IMR-90 (cell line): ENCODE results near the gene ZNF410. TPM values are rescaled to one million over a fixed set of nuclear protein-coding genes. Genes with fewer than 3 reads are reported as not detected.
A peak's percentile ranks its signal among the peaks of the same experiment; 100 is the strongest.

ENCODE experiments used
- ATAC-seq: fragments of 200-7000 bp; cut with Tn5 transposase; 2 replicates; pipeline ENCODE4 v1.9.1; 2020; ENCODE audit warnings: low read depth, mild to moderate bottlenecking, moderate library complexity
- BruUV-seq: library from RNA; stranded (reverse); fragments of 400-500 nt; replicated peaks from 2 replicates; lab custom pipeline; 2021; lab: Mats Ljungman, UMichigan
- CTCF ChIA-PET: fragments of 300-600 bp; formaldehyde crosslinking; extraction: SDS; loops from one replicate; lab custom pipeline; 2021; ENCODE audit warnings: antibody characterized with exemption; lab: Yijun Ruan, JAX
- POLR2A ChIA-PET: fragments of 300-600 bp; sonication (Branson Sonifier 250); formaldehyde crosslinking; loops from one replicate; lab custom pipeline; 2022; ENCODE audit warnings: antibody characterized with exemption; ENCODE audit not compliant: unreplicated experiment; lab: Charles Lee
- DNase-seq: peaks from one replicate; pipeline ENCODE4 v3.0.0; 2013
- H2AFZ ChIP-seq: replicated peaks from 2 replicates; pipeline ENCODE3; 2013; ENCODE audit warnings: low read length, mild to moderate bottlenecking; ENCODE audit not compliant: poor library complexity
- H2AK5ac ChIP-seq: 2 replicates; pipeline ENCODE4 v1.6.1; 2013; ENCODE audit warnings: low read depth, low read length, inconsistent platforms
- H2AK9ac ChIP-seq: replicated peaks from 2 replicates; pipeline ENCODE3; 2013; ENCODE audit warnings: mild to moderate bottlenecking, low read depth, low read length, moderate library complexity; ENCODE audit not compliant: poor library complexity
- H2BK120ac ChIP-seq: 2 replicates; pipeline ENCODE4 v1.6.1; 2013; ENCODE audit warnings: low read depth, low read length, inconsistent platforms
- H2BK15ac ChIP-seq: 3 replicates; pipeline ENCODE4 v1.6.1; 2013; ENCODE audit warnings: low read depth, low read length, inconsistent platforms
- H2BK20ac ChIP-seq: 2 replicates; pipeline ENCODE4 v1.6.1; 2013; ENCODE audit warnings: low read depth, mild to moderate bottlenecking, inconsistent platforms, low read length, moderate library complexity
- H2BK5ac ChIP-seq: 2 replicates; pipeline ENCODE4 v1.6.1; 2013; ENCODE audit warnings: mild to moderate bottlenecking, low read depth, low read length, inconsistent platforms; ENCODE audit not compliant: poor library complexity, severe bottlenecking
- H3K14ac ChIP-seq: replicated peaks from 2 replicates; pipeline ENCODE4 v1.6.1; 2013; ENCODE audit warnings: low read depth, low read length, inconsistent platforms
- H3K18ac ChIP-seq: 2 replicates; pipeline ENCODE4 v1.6.1; 2013; ENCODE audit warnings: low read depth, low read length, control low read depth
- H3K23ac ChIP-seq: 2 replicates; pipeline ENCODE4 v1.6.1; 2013; ENCODE audit warnings: low read depth, low read length, inconsistent platforms
- H3K27ac ChIP-seq: 2 replicates; pipeline ENCODE4 v1.5.1; 2013; ENCODE audit warnings: mild to moderate bottlenecking, control low read depth, low read length; ENCODE audit not compliant: insufficient read depth
- H3K27me3 ChIP-seq: 2 replicates; pipeline ENCODE4 v1.6.1; 2013; ENCODE audit warnings: low read length; ENCODE audit not compliant: control insufficient read depth, insufficient read depth
- H3K36me3 ChIP-seq: 2 replicates; pipeline ENCODE4 v1.6.1; 2013; ENCODE audit warnings: low read length, mixed read lengths; ENCODE audit not compliant: control insufficient read depth, insufficient read depth
- H3K4ac ChIP-seq: 2 replicates; pipeline ENCODE4 v1.6.1; 2013; ENCODE audit warnings: low read depth, low read length, inconsistent platforms
- H3K4me1 ChIP-seq: 2 replicates; pipeline ENCODE4 v1.6.1; 2013; ENCODE audit warnings: low read length, mixed read lengths; ENCODE audit not compliant: control insufficient read depth, insufficient read depth
- H3K4me2 ChIP-seq: 2 replicates; pipeline ENCODE4 v1.6.1; 2013; ENCODE audit warnings: low read depth, mild to moderate bottlenecking, control low read depth, low read length, moderate library complexity
- H3K4me3 ChIP-seq: 2 replicates; pipeline ENCODE4 v1.5.1; 2013; ENCODE audit warnings: low read depth, mild to moderate bottlenecking, control low read depth, low read length, moderate library complexity; ENCODE audit not compliant: insufficient read depth
- H3K56ac ChIP-seq: 2 replicates; pipeline ENCODE4 v1.6.1; 2013; ENCODE audit warnings: low read length, inconsistent platforms; ENCODE audit not compliant: insufficient read depth; ENCODE audit errors: extremely low read depth
- H3K79me1 ChIP-seq, 2 experiments: 2 replicates each; pipeline ENCODE4 v1.6.1; 2013; ENCODE audit warnings: low read length in 2 of 2, inconsistent platforms in 1 of 2, low read depth in 1 of 2
- H3K9ac ChIP-seq: 2 replicates; pipeline ENCODE4 v1.6.1; 2013; ENCODE audit warnings: low read depth, low read length, control low read depth
- H3K9me1 ChIP-seq: 2 replicates; pipeline ENCODE4 v1.6.1; 2013; ENCODE audit warnings: low read length, inconsistent platforms; ENCODE audit not compliant: insufficient read depth
- H3K9me3 ChIP-seq: 2 replicates; pipeline ENCODE4 v1.6.1; 2013; ENCODE audit warnings: low read length; ENCODE audit not compliant: control insufficient read depth, insufficient read depth
- H4K20me1 ChIP-seq: 2 replicates; pipeline ENCODE4 v1.6.1; 2013; ENCODE audit warnings: low read length, inconsistent platforms; ENCODE audit not compliant: insufficient read depth
- H4K5ac ChIP-seq: 2 replicates; pipeline ENCODE4 v1.6.1; 2013; ENCODE audit warnings: mild to moderate bottlenecking, low read depth, low read length, control low read depth
- H4K8ac ChIP-seq, 2 experiments: 2 replicates each; pipeline ENCODE4 v1.6.1; 2013; ENCODE audit warnings: low read depth in 2 of 2, low read length in 2 of 2, control low read depth in 1 of 2, inconsistent platforms in 1 of 2
- H4K91ac ChIP-seq: 2 replicates; pipeline ENCODE4 v1.6.1; 2013; ENCODE audit warnings: low read depth, low read length, inconsistent platforms; ENCODE audit not compliant: insufficient read depth
- CEBPB ChIP-seq: IDR thresholded peaks from 2 replicates; pipeline ENCODE4 v1.6.1; 2012; ENCODE audit warnings: low read depth, low read length, improper control_type of control experiment
- MAFK ChIP-seq: IDR thresholded peaks from 2 replicates; pipeline ENCODE4 v1.6.1; 2012; ENCODE audit warnings: low read depth, low read length, improper control_type of control experiment
- WGBS, 2 experiments: methylation state at CpG; one replicate each; pipeline versions ENCODE4 v1.1.5 to v1.1.7; 2013; ENCODE audit warnings: missing lambda C conversion rate in 2 of 2; ENCODE audit not compliant: insufficient read length in 1 of 2; ENCODE audit errors: extremely low coverage in 2 of 2; 5-methylcytosine and 5-hydroxymethylcytosine counted together
- dilution Hi-C: fragments of 300-500 bp; cut with HindIII; formaldehyde crosslinking; loops from one replicate; pipeline ENCODE4 v1.14.3; 2018; ENCODE audit warnings: low sequenced_read_pairs; ENCODE audit not compliant: unreplicated experiment
- in situ Hi-C: fragments of 300-500 bp; cut with MboI; formaldehyde crosslinking; loops from 3 replicates; pipeline ENCODE4 v1.14.3; 2019; ENCODE audit warnings: low sequenced_read_pairs, inconsistent platforms, mixed read lengths
- intact Hi-C: fragments of 100-400 bp; cut with micrococcal nuclease; formaldehyde crosslinking; loops from 2 replicates; pipeline ENCODE4 v1.10.0; 2022
- polyA plus RNA-seq, 3 experiments: library from polyadenylated mRNA; depleted of rRNA; stranded (reverse); fragments of >200 nt; gene quantifications; 2 replicates each; pipeline ENCODE4 v1.2.3, GENCODE V29; 2012; ENCODE audit warnings: low replicate concordance in 1 of 3
- total RNA-seq: library from RNA; depleted of rRNA; stranded (reverse); fragments of >200 nt; gene quantifications from 2 replicates; pipeline ENCODE4 v1.2.3, GENCODE V29; 2012
- TF ChIP-seq, protein P1 (sequence below): fragments of 150-350 bp; IDR thresholded peaks from 2 replicates; pipeline ENCODE4 v1.6.1; 2016; ENCODE audit warnings: low read depth, mild to moderate bottlenecking, low read length, moderate library complexity, borderline replicate concordance

Gene ZNF410
- total and polyA plus RNA-seq, 2 of the 4 experiments (the other 2 are of a cell fraction): 27.9 to 89.1 TPM

DNA sequence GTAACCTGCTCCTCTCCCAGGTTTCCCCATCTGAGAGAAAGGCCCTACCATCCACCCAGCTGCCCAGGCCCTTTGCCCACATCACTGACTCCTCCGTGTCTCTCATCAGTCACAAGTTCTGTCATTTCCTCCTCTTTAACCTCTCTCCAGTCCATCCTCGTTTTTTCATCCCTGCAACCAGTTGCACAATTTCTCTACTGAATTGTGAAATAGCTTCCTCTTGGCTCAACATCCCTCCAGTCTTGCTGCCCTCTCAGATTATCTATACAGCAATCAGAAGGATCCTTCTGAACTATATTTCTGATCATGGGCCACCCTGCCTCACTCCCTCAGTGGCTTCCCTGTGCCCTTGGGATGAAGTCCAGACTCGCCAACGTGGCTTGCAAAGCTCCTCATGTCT is 56.4 kb downstream of the ZNF410 start:
- Histone ChIP-seq H4K91ac (no peak overlapping the region), H4K20me1 (no peaks in the 10 kb centered on the region), H3K9me3 (no peaks in the 10 kb centered on the region), H3K56ac (no peak overlapping the region), H3K14ac (peak overlapping the region; percentile 79), H3K4me1 (peaks cover 8% of the 10 kb centered on the region), H3K27ac (peak overlapping the region; percentile 38; the same call in 1 of the 2 replicates), H3K23ac (no peak overlapping the region), H3K36me3 (peaks cover 14% of the 10 kb centered on the region), H2AK9ac (peak overlapping the region; percentile 35), H3K18ac (no peak overlapping the region), H4K5ac (peak overlapping the region; percentile 36), H3K4me2 (peak overlapping the region; percentile 20; the same call in 1 of the 2 replicates), H2BK120ac (peak overlapping the region; percentile 32; the same call in 1 of the 2 replicates), H2BK5ac (no peak overlapping the region), H2BK15ac (peak overlapping the region; percentile 15; the same call in 1 of the 3 replicates), H3K9me1 (peaks cover 3% of the 10 kb centered on the region), H3K4ac (peak overlapping the region; percentile 57), H3K79me1 (no peaks in the 10 kb centered on the region), H3K4me3 (no peak overlapping the region), H2AFZ (peak overlapping the region; percentile 80), H3K27me3 (no peaks in the 10 kb centered on the region), H4K8ac (peak overlapping the region in 1 of 2 experiments; percentile 76; a peak in 2 of 4 replicates), H2AK5ac (peak overlapping the region; percentile 93), H3K9ac (no peak overlapping the region), H2BK20ac (0 out of 2 replicates have a peak overlapping the region, but pooled peaks have one; percentile 34)
- dilution Hi-C loops: no loop called here
- intact Hi-C loops: no loop called here
- no TSS peak for BruUV-seq
- CTCF ChIA-PET: no interaction called here
- DNase-seq: peak; percentile 71
- peak; percentile 86 for ATAC-seq
- POLR2A ChIA-PET: no interaction called here
- TF ChIP-seq MAFK (no peak), CEBPB (peak; percentile 100)
- TF ChIP-seq, protein P1, sequence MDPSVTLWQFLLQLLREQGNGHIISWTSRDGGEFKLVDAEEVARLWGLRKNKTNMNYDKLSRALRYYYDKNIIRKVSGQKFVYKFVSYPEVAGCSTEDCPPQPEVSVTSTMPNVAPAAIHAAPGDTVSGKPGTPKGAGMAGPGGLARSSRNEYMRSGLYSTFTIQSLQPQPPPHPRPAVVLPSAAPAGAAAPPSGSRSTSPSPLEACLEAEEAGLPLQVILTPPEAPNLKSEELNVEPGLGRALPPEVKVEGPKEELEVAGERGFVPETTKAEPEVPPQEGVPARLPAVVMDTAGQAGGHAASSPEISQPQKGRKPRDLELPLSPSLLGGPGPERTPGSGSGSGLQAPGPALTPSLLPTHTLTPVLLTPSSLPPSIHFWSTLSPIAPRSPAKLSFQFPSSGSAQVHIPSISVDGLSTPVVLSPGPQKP: no peak
- in situ Hi-C loops: no loop called here
- 0% methylated on average over 2 of the region's 4 CpGs; no CpG with 5 or more reads in 1 of the 2 experiments for WGBS, 2 experiments
